ENCODE results near the gene NDP.
"Not testable (repeated sequence)": the region's sequence is repeated elsewhere in the genome, so short reads cannot be mapped to it uniquely, and the experiment has no call there.

GRCh38 chrX:43910772-43911171 lies 62.4 kb downstream of the NDP start:
- not testable (repeated sequence) for TF ChIP-seq CTCF (IDR thresholded peaks at IDR 0.05; ENCODE audit: low read length); EZH2 (IDR thresholded peaks at IDR 0.05; ENCODE audit: borderline replicate concordance, low read length)
